22Rv1 (cell line): ENCODE data around the gene DIP2B.

Experiments
- ZFX ChIP-seq: fragments of 450-650 bp; IDR thresholded peaks from 2 replicates; pipeline ENCODE4 v1.6.1; 2017; ENCODE audit warnings: antibody characterized with exemption, borderline replicate concordance
- TF ChIP-seq, protein P1 (sequence below): fragments of 450-650 bp; IDR thresholded peaks from 2 replicates; pipeline ENCODE4 v1.5.1; 2017; ENCODE audit warnings: mild to moderate bottlenecking

- TF ChIP-seq, protein P1, sequence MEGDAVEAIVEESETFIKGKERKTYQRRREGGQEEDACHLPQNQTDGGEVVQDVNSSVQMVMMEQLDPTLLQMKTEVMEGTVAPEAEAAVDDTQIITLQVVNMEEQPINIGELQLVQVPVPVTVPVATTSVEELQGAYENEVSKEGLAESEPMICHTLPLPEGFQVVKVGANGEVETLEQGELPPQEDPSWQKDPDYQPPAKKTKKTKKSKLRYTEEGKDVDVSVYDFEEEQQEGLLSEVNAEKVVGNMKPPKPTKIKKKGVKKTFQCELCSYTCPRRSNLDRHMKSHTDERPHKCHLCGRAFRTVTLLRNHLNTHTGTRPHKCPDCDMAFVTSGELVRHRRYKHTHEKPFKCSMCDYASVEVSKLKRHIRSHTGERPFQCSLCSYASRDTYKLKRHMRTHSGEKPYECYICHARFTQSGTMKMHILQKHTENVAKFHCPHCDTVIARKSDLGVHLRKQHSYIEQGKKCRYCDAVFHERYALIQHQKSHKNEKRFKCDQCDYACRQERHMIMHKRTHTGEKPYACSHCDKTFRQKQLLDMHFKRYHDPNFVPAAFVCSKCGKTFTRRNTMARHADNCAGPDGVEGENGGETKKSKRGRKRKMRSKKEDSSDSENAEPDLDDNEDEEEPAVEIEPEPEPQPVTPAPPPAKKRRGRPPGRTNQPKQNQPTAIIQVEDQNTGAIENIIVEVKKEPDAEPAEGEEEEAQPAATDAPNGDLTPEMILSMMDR: no peak
- TF ChIP-seq ZFX: no peak
Measured at GRCh38 chr12:50546441-50547318, 41.9 kb downstream of the DIP2B start.
